Pancreas (tissue), 10 donors: ENCODE measurements around the gene DDX19B. TPM values are rescaled to one million over a fixed set of nuclear protein-coding genes. Genes with fewer than 3 reads are reported as not detected.

Experiments used
- ATAC-seq, 4 donors: fragments of 200-7000 bp; cut with Tn5 transposase; one replicate each; pipeline versions ENCODE4 v1.8.0 to v1.9.1; 2020; ENCODE audit warnings: mild to moderate bottlenecking in 4 of 4, moderate library complexity in 4 of 4
- DNase-seq, 6 donors: peaks; one replicate each; pipeline ENCODE4 v3.0.0-alpha.2; 2020
- FAIRE-seq: peaks from 2 replicates; lab custom pipeline; 2012; peaks lifted over from hg19 to GRCh38; lab: Jason Lieb, UNC
- H3K27ac ChIP-seq, 4 donors: fragments of 200-600 bp; sonication (generic); 1 replicate in 3 of 4; 2 replicates in 1 of 4; pipeline versions ENCODE4 v1.5.0 to v1.8.0; 2020
- H3K27me3 ChIP-seq, 4 donors: fragments of 200-600 bp; one replicate each; pipeline ENCODE4 v1.8.0; 2021
- H3K36me3 ChIP-seq, 3 donors: fragments of 200-600 bp; sonication (generic) in 1 of 3; one replicate each; pipeline versions ENCODE4 v1.5.0 to v1.8.0; 2020 to 2021
- H3K4me1 ChIP-seq, 3 donors: fragments of 200-600 bp; one replicate each; pipeline ENCODE4 v1.8.0; 2021
- H3K4me3 ChIP-seq, 4 donors: fragments of 200-600 bp; sonication (generic) in 2 of 4; one replicate each; pipeline versions ENCODE4 v1.5.0 to v1.8.0; 2020 to 2021
- H3K9me3 ChIP-seq, 4 donors: fragments of 200-600 bp; one replicate each; pipeline ENCODE4 v1.8.0; 2021
- WGBS, 2 donors: extraction: QIAGEN DNeasy Blood & Tissue Kit; methylation state at CpG; one replicate each; pipeline ENCODE4 v1.1.7; 2013; 5-methylcytosine and 5-hydroxymethylcytosine counted together
- intact Hi-C, 3 donors: fragments of 100-400 bp; cut with DNase I; formaldehyde crosslinking; loops; one replicate each; pipeline versions ENCODE4 v1.11.1 to v1.14.2; 2022
- polyA plus RNA-seq, 2 donors: library from polyadenylated mRNA; stranded (reverse); fragments of 200-250 nt; gene quantifications; one replicate each; pipeline ENCODE4 v1.2.3, GENCODE V29; 2013
- total RNA-seq, 6 donors: library from RNA; stranded (reverse); fragmentation: NEBNext Ultra II Directional in 4 of 6; extraction: Animal tissue kit (Norgen Biotek cat#: 25700) in 4 of 6; gene quantifications; one replicate each; pipeline versions ENCODE4 v1.2.1 to v1.2.4, GENCODE V29; 2021 to 2023
- TF ChIP-seq, protein P1 (sequence below), 4 donors: fragments of 200-600 bp; sonication (generic) in 3 of 4; IDR thresholded peaks; one replicate each; pipeline versions ENCODE4 v1.5.0 to v1.8.0; 2021; ENCODE audit warnings: antibody characterized with exemption in 4 of 4
- donor health status: healthy with polysubstance abuse.
- donor health status: DM: no; HTN: no; CAD: no; lungs with moderate emphysema.
- donor health status: DM: no; HTN: no; CAD: no.
- donor health status: control.
- donor health status: control.
- donor health status: Bipolar disorder and iron deficiency.
- donor health status: DM: yes; HTN: yes; CAD: no.
- donor health status: DM: no; HTN: no; CAD: no.
- donor health status: DM: no; HTN: no; CAD: no.
- donor health status: DM: yes; HTN: yes; CAD: no.

The DDX19B gene
- total and polyA plus RNA-seq, 8 donors = 12.5 to 19.6 (median 13.7) TPM

DNA sequence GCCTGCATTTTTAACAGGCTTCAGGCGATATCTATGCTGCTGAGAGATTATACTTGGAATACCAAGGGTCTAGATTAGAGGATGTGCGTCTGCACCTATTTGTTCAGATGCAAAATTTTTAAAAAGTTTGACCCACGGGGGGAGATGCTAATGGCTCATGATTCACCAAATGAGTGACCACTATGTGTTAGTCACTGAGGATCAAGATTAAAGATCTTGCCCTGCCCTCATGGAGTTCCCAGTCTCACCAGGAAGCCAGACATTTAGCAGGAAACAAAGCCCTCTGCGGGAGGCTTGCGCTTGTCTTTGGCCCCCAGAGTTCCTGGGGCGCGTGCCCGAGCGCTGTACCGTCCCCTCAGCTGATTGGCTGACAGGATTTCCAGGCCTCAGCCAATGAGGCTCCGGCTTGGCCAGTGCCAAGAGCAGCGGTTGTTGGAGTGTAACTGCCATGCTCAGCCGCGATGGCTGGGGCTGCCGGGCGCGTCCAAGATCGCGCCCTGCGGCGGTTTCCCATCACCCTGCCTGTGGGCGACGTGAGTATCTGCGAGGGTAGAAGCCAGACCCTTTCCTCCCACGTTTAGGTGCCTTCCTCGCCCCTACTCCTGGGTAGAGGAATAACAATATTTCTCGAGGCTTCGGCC, 4.5 kb upstream of the DDX19B start:
- peaks cover 0 to 4% (median 4%) of the 10 kb centered on the region in 3 donors for H3K4me1 ChIP-seq
- no peak for ATAC-seq
- intact Hi-C loops = no loop called here
- no peaks in the 10 kb centered on the region for H3K9me3 ChIP-seq
- no peak for FAIRE-seq
- H3K4me3 ChIP-seq = no peak overlapping the region
- H3K27me3 ChIP-seq = no peaks in the 10 kb centered on the region
- peak in 2 of 6 donors; percentile 30 to 52 for DNase-seq
- TF ChIP-seq, protein P1, sequence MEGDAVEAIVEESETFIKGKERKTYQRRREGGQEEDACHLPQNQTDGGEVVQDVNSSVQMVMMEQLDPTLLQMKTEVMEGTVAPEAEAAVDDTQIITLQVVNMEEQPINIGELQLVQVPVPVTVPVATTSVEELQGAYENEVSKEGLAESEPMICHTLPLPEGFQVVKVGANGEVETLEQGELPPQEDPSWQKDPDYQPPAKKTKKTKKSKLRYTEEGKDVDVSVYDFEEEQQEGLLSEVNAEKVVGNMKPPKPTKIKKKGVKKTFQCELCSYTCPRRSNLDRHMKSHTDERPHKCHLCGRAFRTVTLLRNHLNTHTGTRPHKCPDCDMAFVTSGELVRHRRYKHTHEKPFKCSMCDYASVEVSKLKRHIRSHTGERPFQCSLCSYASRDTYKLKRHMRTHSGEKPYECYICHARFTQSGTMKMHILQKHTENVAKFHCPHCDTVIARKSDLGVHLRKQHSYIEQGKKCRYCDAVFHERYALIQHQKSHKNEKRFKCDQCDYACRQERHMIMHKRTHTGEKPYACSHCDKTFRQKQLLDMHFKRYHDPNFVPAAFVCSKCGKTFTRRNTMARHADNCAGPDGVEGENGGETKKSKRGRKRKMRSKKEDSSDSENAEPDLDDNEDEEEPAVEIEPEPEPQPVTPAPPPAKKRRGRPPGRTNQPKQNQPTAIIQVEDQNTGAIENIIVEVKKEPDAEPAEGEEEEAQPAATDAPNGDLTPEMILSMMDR (IDR thresholded peaks at IDR 0.05) = no peak
- no peaks in the 10 kb centered on the region for H3K36me3 ChIP-seq
- 92 to 95% methylated on average over 28 of the region's 28 CpGs for WGBS, 2 donors
- no peak overlapping the region for H3K27ac ChIP-seq

DNA sequence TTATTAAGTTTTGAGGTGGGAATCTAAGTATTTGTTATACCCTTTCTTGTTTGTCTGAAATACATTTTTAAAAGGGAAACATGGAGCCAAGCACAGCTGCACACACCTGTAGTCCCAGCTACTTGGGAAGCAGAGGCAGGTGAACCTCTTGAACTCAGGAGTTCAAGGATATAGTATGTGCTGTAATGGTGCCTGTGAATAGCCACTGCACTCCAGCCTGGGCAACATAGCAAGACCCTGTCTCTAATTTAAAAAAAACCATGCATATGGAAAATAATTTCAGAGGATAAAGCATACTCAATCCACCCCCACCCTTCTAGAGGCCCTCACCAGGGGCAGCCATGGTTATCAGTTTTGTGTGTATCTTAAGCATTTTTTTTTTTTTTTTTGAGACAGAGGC, 3.4 kb upstream of the DDX19B start:
- H3K4me3 ChIP-seq = no peak overlapping the region
- intact Hi-C loops = no loop called here
- H3K27ac ChIP-seq = no peak overlapping the region
- ATAC-seq (no peak), FAIRE-seq (no peak), DNase-seq (peak in 1 of 6 donors; percentile 6)
- TF ChIP-seq, protein P1 (IDR thresholded peaks at IDR 0.05) = no peak
- no peaks in the 10 kb centered on the region for H3K36me3 ChIP-seq
- H3K4me1 ChIP-seq = peaks cover 0 to 11% (median 4%) of the 10 kb centered on the region in 3 donors
- H3K9me3 ChIP-seq = no peaks in the 10 kb centered on the region
- no peaks in the 10 kb centered on the region for H3K27me3 ChIP-seq

DNA sequence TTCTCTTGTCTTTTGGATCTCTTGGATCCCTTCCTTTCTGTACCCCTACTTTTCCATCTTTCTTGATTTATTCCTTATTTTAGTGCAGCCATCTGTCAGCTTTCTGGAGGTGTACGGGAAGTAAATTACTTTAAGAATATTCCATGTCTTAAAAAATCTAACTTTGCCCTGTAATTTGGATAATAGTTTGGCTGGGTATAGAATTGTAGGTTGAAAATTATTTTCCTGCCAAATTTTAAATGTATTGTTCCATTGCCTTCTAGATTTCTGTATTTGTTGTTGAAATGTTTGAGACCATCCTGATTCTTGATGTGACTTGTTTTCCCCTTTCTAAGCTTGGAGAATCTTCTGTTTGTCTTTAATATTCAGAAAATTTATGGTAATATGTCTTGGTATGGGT, 2.1 kb downstream of the DDX19B start:
- DNase-seq (no peak), ATAC-seq (no peak), FAIRE-seq (no peak)
- H3K36me3 ChIP-seq = no peaks in the 10 kb centered on the region
- H3K4me1 ChIP-seq = peaks cover 0 to 11% (median 4%) of the 10 kb centered on the region in 3 donors
- H3K9me3 ChIP-seq = no peaks in the 10 kb centered on the region
- H3K27me3 ChIP-seq = no peaks in the 10 kb centered on the region
- intact Hi-C loops = no loop called here
- TF ChIP-seq, protein P1 (IDR thresholded peaks at IDR 0.05) = no peak
- no peak overlapping the region for H3K27ac ChIP-seq
- H3K4me3 ChIP-seq = no peak overlapping the region
- WGBS, 2 donors = 97 to 100% methylated on average over 1 of the region's 1 CpG

DNA sequence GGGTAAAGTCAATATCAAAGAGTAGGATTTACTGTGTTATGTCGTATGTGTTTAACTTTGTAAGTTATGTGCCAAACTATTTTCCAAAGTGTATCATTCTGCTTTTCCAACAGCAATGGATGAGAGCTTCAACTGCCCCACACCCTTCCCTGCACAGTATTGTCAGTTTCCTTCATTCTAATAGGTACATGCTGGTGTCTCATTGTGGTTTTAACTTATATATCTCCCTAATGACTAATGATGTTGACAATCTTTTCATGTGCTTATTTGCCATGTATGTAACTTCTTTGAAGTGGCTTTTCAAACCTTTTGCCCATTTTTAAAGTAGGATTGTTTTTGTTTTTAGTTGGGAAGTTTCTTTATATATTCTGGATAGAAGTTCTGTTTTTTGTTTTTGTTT, 3.8 kb downstream of the DDX19B start:
- intact Hi-C loops = no loop called here
- Histone ChIP-seq H3K27me3 (no peaks in the 10 kb centered on the region), H3K36me3 (no peaks in the 10 kb centered on the region), H3K4me3 (no peak overlapping the region), H3K9me3 (no peaks in the 10 kb centered on the region), H3K4me1 (peaks cover 0 to 11% (median 4%) of the 10 kb centered on the region in 3 donors), H3K27ac (no peak overlapping the region)
- no peak for DNase-seq
- no peak for ATAC-seq
- 27 to 34% methylated on average over 1 of the region's 1 CpG for WGBS, 2 donors
- TF ChIP-seq, protein P1 (IDR thresholded peaks at IDR 0.05) = no peak
- no peak for FAIRE-seq

DNA sequence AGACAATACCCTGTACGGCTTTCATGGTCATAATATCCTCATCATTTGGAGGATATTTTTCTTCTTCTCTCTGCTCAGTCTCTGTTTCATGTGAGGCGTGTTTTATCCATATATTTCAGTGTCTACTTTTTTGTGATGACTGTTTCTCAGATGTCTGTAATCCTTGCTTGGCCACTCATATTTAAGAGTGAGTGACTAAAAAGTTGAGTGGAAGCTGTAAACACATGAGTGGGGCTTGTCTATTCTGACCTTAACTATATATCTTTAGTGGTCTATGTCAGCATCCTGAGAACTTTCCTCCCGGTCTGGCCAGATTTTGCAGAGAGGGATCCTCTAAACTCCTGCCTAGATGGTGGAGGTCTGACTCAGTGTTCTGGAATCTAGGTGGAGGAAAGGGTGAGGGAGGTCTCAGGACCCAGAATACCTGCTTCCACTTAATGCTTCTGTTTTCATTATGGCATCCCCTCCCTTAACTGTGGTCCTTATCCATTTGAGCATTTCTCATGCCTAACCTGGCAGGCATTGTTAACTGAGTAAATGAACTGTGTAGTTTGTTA, 6.0 kb downstream of the DDX19B start:
- no peak overlapping the region for H3K4me3 ChIP-seq
- H3K9me3 ChIP-seq = no peaks in the 10 kb centered on the region
- H3K27me3 ChIP-seq = no peaks in the 10 kb centered on the region
- no peak overlapping the region for H3K27ac ChIP-seq
- WGBS, 2 donors = 88 to 90% methylated on average over 3 of the region's 3 CpGs
- no peak for FAIRE-seq
- no peak for ATAC-seq
- intact Hi-C loops = no loop called here
- no peaks in the 10 kb centered on the region for H3K36me3 ChIP-seq
- H3K4me1 ChIP-seq = peaks cover 0 to 5% (median 0%) of the 10 kb centered on the region in 3 donors
- DNase-seq = no peak
- TF ChIP-seq, protein P1 (IDR thresholded peaks at IDR 0.05) = no peak
